NCI-H2107 (cell line): ENCODE measurements around the gene NCBP3.

ENCODE experiments used
- DNase-seq: peaks from one replicate; lab custom pipeline; 2025; lab: John Stamatoyannopoulos, UW

The NCBP3 gene, protein sequence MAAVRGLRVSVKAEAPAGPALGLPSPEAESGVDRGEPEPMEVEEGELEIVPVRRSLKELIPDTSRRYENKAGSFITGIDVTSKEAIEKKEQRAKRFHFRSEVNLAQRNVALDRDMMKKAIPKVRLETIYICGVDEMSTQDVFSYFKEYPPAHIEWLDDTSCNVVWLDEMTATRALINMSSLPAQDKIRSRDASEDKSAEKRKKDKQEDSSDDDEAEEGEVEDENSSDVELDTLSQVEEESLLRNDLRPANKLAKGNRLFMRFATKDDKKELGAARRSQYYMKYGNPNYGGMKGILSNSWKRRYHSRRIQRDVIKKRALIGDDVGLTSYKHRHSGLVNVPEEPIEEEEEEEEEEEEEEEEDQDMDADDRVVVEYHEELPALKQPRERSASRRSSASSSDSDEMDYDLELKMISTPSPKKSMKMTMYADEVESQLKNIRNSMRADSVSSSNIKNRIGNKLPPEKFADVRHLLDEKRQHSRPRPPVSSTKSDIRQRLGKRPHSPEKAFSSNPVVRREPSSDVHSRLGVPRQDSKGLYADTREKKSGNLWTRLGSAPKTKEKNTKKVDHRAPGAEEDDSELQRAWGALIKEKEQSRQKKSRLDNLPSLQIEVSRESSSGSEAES

DNA sequence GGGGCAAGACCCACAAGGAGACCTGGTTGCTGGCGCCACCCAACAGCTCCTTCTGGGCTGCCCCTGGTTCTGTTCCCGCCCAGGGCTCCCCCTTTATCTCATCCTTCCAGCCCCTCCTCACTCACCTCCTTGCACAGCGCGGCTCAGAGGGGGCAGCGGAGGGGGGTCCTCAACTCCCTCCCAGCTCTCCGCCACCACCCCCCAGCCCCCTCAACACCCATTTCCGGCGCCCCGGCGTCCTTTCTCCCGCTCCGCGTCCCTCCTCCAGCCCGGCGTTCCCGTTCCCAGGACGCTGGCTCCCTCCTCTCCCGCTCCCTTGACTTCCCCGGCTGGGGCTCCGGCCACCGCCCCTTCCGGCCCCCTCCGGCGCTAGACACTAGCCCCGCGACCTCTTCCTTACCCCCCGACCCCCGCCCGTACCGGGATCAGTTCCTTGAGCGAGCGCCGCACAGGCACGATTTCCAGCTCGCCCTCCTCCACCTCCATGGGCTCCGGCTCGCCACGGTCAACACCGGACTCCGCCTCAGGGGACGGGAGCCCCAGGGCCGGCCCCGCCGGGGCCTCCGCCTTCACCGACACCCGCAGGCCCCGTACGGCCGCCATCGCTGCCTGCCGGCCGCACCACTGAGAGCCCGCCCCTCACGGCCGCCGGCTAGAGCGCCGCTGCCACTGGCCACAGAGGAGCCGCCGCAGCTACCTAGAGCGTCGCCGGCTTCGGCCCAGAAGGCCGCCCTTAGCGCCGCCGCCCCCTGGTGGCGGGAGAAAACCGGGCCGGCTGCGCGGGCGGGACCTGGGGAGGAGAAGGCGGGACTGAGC lies at the start of gene NCBP3:
Gene NCBP3 (minus strand): TSS at position 626 of the 816 bp plus-strand sequence. CDS start 23 bp downstream, at position 603.
- peak; percentile 76 for DNase-seq

DNA sequence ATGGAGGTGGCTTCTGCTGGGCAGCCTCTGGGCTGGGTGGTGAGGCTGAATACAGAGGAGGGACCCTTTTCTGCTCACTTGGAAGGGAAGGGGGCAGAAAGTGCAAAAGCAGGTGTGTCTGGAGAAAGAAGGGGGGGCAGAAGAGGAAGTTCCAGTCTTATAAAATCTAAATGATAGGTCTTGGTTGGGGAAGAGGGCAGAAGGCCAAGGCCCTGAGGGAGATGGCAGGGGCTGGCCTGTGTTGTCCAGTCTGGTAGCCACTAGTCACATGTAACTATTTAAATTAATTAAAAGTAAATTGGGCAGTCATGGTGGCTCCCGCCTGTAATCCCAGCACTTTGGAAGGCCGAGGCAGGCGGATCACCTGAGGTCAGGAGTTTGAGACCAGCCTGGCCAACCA lies 49.3 kb upstream of the NCBP3 start:
- DNase-seq, result no peak

DNA sequence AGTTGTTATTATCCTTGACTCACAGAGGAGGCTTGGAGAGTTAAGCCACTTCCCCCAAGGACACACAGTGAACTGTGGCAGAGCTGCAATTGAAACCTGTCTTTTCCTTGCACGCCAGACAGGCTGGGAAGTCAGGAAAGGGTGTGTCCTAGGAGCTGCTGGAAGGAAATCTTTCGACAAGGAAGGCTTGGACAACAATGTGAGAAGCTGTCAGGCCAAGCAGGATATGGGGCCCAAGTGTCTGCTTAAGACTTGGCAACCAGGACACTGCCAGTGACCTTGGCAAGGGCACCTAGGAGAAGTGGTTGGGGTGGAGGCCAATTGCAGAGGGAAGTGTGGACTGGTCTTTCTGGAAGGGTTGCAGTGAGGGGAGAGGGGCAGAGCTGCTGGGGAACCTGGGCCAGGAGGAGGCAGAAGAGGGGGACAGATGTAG lies 48.9 kb upstream of the NCBP3 start:
- DNase-seq, result no peak

DNA sequence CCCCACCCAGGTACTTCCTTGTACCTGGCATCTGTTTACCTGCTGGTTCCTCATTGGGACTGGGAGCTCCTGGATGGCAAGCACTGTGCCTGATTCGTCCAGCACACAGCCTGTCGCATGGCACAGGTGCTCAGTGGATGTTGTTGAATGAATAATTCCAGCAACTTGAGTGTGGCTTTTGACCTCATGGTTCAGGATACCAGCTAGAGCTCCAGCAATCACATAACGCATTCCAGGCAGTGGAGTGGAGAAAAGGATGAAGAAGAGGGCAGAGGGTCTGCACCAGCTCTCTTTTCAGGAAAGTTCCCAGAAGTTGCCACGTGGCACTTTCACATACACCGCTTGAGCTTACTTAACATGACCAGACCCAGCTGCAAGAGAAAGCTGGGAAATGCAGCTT lies 48.1 kb upstream of the NCBP3 start:
- no peak for DNase-seq

DNA sequence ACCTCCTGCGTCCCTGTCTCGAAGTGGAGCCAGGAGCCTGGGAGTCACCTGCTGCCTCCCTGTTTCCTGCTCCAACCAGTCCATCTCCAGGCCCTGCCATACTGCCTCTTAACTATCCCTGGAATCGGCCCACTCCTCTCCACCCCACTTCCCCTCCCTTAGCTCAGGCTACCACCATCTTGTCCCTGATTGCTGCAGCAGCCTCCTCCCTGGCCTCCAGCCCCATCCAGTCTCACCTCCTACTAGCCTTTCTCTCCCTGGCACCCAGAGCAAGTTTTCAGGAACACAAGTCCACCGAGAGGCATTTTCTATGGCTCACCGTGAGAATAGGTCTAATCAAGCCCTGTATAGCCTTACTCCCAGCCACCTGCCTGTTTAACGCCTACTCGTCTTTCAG lies 47.7 kb upstream of the NCBP3 start:
- no peak for DNase-seq

DNA sequence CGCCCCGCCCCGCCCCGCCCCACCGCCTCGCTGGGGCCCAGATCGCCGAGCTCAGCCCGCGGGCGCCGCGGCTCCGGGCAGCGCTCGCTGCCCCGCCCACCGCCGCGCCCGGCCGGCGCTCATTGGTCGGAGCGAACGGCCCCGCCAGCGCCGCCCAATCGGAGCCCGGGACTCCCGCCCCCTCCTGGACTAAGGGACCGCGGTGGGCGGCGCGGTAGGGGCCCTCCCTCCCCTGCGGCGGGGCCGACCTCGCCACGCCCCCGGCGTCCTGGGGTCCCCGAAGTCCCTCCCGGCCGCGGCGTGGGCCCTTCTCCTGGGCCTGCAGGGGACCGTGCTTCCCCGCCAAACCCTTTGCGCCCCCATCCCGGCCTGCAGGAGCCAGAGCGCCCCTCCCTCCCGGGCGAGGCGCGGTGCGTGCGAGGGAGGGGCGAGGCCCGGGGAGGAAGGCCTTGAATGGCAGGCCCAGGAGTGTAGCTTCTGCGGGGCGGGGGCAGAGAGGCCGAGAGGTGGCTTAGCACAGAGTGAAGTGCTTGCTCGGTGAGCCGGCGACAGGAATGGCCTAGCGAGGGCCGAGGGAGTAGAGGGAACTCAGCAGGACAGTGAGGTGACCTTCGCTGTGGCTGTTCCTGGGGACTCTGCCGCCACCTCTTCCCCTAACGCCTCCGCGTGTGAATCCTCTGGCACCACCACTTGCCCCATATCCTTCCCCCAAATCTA lies 47.1 kb upstream of the NCBP3 start, which contains the start of gene CAMKK1:
Gene CAMKK1 (minus strand): TSS at position 51 of the 717 bp plus-strand sequence. CDS start 7,366 bp downstream, outside the sequence.
- no peak for DNase-seq

DNA sequence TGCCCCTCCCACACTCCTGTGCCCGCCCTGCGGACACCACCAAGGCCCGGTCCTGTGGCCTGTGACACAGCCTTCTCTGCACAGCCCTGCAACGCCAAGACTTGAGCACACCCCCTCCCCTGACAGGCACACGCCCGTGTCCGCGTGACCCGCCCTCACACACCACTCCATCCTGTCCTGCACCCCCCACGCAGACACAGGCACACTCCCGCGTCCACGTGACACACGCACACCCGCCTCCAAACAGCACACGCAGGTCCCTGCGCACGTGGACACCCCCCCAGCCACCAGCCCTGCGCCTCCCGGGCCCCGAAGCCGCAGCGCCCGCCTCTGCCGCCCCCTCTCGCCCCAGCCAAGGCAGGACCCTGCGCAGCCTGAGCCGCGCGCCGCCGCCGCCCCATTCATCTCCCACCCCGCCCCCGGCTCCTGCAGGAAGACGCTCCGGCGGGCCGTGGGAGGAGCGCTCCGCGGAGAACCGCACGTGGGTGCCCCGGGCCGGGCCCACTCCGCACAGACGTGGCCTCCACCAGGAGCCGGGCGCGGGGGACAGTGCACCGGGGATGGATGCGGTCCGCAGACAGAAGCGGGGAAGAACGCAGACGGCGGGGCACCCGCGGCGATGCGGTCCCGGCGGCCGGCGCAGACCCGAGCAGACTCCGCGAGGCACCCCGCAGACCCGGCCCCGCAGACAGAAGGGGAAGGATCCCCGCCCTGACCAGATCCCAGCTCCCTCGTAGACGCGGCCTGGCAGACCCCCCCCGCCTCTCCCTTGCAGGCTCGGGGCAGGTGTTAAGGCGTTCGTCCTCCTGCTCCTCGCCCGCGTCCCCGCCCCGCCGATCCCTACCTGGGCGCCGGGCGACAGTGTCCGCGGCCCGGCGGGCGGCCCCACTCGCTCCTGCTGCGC lies 46.3 kb upstream of the NCBP3 start:
- no peak for DNase-seq

DNA sequence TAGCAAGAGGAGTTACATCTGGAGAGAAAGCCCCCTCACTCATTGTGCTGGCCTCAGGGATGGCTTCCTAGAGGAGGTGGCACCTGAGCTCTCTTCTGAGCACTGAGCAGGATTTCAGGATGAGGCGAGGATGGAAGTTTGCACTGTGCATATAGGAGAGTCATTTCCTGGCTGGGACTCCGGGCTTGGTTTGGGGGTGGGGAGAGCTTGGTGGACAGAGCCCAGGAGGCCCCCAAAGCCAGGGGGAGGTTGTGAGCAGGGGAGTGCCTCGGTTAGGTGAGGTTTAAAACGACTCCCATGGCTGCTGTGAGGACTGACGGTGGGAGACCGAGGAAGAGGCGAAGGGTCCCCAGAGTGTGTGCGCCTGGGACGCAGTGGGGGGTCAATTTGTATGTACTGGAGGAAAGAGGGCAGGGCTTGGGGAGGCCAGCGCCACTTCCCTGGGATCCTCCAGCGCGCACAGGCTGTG lies 45.6 kb upstream of the NCBP3 start:
- DNase-seq, result no peak

DNA sequence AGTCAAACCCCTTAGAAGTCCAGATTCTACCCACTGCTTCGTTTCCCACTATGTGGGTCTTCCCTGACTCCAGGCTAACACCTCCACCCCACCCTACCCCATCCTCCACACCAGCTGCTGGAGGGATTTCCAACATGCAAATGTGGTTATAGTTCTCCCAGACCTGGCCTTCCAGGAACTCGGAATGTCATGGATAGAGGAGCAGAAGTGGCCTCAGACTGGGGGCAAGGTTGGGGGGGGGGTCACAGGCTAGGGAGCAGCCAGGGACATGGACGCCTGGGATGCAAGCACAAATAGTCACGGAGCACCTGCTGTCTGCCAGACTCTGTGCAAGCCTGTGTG lies 44.8 kb upstream of the NCBP3 start:
- DNase-seq, result no peak

DNA sequence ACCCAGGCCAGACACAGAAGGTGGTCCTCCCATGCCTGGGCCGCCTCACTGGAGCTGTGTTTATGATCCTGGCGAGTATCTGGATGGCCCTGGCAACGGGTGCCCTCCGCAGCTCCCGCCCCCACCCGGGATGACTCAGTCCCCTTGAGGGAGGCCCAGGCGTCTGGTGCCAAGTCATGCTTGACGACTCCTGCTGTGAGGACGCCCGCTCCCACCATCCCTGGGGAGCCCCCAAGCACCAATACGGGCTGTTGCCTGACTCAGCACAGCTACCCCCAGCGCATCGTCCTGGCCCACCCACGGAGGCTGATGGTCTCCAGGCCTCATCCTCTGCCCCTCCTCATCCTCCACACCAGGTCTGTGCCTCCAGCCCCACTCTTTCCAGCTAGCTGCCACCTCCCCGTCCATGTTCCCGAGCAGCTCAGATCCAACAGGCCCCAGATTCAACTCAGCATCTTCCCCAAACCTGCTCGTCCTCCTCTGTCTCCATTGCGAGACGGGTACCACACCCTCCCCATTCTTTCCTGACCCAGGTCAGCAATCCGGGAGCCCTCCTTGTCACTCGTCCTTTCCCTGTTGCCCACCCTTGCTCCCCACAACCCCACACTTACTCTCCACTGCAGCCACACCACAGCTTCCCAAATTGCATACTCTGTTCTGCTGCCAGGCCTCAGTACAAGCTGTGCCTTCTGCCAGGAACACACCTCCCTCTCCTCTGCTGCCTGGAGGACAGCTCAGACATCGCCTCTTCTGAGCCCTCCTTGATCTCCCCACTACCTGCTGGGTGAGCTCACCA lies 44.2 kb upstream of the NCBP3 start:
- DNase-seq, result peak; percentile 71

DNA sequence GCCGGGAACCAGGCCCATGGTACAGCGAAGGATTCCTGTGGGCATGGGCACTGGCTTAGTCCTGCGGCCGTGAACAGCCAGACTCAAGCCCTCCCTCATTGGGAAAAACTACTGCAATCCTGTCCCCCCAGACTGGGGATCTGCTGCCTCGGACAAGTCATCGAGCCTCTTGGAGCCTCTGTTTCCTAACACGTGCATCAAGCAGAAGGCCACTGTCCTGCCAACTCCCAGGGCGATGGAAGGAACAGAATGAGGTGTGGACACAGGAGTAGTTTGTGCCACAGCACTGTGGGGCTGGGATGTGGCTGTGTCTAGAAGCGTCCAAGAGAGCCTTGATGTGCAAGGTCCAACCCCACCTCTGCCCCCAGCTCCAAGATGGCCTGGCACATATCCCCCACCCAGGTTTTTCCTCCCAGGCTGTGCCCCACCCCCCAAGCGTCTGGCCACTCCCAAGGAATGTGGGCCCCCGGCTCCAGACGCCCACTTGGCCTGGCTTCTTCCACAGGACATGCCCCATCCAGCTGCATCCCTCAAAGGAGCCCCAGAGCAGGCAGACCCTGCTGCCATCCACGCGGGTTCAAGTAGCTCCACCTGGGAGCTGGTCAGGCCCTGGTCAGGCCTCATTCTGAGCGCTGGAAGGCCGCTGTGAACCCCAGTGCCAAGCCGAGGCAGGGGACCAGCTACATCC lies 43.4 kb upstream of the NCBP3 start:
- DNase-seq, result no peak

DNA sequence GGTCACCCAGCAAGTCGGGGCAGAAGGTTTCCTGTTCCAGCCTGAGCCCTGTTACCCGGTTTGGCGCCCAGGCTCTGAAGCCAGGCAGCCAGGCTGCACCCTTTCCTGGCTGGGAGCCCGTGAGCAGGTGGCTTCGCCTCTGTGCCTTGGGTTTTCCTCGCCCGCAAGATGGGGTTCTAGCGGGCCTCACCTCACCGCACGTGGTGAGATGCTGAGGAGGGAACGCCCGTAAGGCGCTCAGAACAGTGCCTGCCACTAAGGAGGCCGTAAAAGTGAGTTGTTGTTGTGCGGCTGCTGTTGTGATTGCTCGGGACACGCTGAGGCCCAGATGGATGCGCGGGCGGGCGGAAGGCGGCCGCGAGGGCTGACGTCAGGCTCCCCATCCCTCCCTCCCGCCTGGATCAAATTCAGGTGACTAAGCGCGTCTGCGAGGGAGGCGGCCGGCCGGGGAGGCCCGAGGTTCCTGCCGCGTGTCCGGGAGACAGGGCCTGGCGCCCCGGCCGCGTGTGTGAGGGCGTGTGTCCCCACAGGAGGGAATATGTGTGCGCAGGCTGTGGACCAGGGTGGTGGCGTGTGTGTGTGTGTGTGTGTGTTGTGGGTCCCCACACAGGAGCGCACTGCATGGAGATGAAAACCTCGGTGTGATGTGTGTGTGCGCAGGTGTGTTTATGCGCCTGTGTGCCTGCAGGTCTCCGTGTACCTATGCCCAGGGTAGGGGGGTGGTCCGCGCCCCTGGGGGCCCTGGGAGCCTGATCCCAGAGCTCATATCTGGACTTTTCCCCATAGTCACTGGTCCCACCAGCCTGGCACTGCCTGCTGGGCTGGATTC lies 42.5 kb upstream of the NCBP3 start:
- DNase-seq, result peak; percentile 51

DNA sequence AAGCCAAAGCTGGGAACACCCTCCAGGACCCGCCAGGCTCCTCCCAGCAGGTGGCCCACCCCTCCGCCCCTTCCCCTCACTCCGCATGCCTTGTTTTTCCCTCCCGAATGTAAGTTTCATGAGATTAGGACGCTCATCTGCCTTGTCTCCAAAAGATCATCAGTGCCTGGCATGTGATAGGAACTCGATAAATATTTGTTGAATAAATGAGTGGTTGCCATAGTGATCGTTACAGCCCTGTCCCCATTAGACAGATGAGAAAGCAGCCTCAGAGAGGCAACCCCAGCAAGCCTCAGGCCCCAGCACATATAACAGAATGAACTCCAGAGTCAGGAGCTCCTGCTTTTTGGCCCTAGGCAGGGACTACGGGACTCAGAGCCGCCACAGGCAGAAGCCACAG lies 41.8 kb upstream of the NCBP3 start:
- DNase-seq, result no peak

DNA sequence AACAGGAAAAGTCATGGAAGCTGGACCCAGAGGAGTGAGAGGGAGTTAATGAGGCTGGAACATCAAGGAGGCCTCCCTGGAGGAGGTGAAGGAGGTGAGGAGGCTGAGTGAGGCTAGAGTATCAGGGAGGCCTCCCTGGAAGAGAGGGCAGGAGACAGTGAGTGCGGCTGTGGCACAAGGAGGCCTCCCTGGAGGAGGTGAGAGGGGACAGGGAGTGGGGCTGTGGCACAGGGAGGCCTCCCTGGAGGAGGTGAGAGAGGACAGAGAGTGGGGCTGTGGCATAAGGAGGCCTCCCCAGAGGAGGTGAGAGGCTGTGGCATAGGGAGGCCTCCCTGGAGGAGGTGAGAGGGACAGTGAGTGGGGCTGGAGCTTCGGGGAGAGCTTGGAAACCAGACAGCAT lies 41.3 kb upstream of the NCBP3 start:
- DNase-seq, result no peak

DNA sequence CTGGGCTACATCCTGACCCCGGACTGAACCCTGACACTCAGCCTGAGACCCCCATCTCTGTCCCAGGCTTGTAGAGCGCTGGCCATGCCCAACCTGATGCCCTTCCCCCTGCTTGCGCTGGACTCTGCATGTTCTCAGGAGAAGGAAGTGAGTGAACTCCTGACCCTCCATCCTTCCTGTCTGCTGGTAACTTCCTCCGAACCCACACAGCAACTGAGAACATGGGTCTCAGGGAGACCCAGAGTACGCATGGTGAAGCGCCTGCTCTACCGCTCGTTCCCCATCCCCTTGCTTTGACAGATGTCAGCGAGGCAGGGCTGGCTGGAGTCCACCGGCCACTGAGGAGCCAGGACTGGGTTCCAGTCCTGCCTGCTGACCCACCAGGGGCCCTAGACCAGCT lies 40.7 kb upstream of the NCBP3 start:
- no peak for DNase-seq

DNA sequence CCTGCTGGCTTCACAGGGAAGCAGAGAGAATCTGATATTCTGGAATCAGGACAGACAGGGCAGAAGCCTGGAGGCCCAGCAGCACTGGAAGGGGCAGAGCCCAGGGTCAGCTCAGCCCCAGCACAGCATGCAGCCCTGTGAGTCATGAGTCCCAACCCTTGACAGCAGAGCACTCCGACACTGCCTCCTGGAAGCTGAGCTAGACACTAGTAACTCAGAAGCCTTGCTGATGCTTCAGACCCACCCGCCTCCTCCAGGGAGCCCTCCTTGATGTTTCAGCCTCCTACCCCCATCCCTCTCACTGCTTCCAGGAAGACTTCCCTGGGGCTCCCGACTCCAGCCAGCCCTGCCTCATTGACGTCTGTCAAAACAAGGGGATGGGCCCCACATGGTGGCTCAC lies 39.9 kb upstream of the NCBP3 start:
- DNase-seq, result no peak

DNA sequence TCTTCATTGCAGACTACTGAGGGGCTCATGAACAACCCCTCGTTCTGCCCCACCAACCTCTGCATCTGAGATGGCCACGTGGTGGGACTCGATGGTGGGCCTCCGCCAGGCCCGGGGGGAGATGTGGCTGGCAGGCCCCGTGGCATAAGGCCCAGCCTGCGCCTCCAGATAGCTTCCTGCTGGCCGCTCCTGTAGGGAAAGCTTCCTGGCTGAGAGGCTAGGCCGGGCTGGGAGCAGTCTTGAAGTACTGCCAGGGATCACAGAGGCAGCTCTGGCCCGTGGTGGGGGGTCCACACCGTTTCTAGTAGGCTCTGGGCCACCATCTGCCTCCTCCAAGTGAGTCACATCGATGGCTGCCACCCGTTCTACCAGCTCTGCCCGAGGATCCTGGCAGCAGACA lies 39.2 kb upstream of the NCBP3 start:
- DNase-seq, result no peak

DNA sequence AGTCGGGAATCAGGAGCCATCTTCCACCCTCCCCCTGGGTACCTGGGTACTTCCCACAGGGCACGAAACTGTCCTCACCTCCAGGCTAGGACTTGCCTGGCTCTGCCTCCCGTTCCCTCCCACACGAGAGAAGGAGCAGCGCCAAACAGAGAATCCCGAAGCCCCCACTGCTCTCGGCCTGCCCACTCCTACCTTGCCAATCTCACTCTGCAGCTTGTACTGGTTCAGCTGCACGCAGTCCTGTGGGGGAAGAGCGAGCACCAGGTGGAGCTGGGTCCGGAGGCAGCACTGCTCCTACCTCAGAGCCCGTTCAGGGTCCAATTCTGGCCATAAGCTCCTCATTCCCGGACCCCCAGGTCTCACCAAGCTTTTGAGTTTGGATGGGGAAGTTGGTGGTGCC lies 38.1 kb upstream of the NCBP3 start:
- no peak for DNase-seq

DNA sequence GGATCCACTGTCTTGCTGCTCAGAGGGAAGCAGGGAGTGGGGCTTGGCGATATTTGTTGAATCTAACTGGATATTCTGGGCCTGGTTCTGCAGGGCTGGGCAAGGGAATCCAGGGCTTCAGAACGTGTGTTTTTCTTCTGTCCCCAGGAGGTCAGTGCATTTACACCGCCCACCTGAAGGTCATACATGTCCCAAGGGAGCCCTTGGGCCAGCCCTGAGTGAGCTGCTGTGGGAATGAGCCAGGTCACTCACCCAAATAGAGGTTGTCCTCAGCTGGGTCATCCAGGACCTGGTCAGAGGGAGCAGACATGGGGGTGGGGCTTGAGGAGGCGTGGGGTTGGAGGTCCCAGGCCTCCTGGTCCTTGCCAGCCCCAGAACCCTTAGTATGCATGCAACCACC lies 36.2 kb upstream of the NCBP3 start:
- no peak for DNase-seq
